Common myeloid progenitor, CD34-positive (primary cell): ENCODE measurements around the gene GID8.
A peak's percentile ranks its signal among the peaks of the same experiment; 100 is the strongest.

ENCODE experiments used
- CTCF ChIA-PET: fragments of 350-600 bp; sonication (Branson Sonifier 250); formaldehyde crosslinking; loops from one replicate; lab custom pipeline; 2021; ENCODE audit warnings: antibody characterized with exemption; lab: Charles Lee
- POLR2A ChIA-PET: fragments of 350-600 bp; sonication (Branson Sonifier 250); formaldehyde crosslinking; loops from one replicate; lab custom pipeline; 2021; ENCODE audit warnings: antibody characterized with exemption; lab: Charles Lee
- DNase-seq, 3 donors: peaks; one replicate each; pipeline versions ENCODE4 v3.0.0 to v3.0.0-alpha.2; 2013
- H3K27ac ChIP-seq, 2 experiments: 1 replicate in 1 of 2; 2 replicates in 1 of 2; pipeline ENCODE4 v1.7.0; 2013; ENCODE audit warnings: inconsistent platforms in 2 of 2, low read length in 2 of 2, mild to moderate bottlenecking in 2 of 2, low read depth in 1 of 2, moderate library complexity in 1 of 2; ENCODE audit not compliant: severe bottlenecking in 2 of 2, insufficient read depth in 1 of 2, poor library complexity in 1 of 2
- H3K27me3 ChIP-seq, 5 experiments: replicated peaks in 2 of 5; 1 replicate in 3 of 5; 2 replicates in 2 of 5; pipeline versions ENCODE4 v1.6.1 to v1.7.0; 2013; ENCODE audit warnings: low read length in 4 of 5, mild to moderate bottlenecking in 2 of 5, moderate library complexity in 2 of 5, inconsistent platforms in 1 of 5; ENCODE audit not compliant: insufficient read depth in 5 of 5, control insufficient read depth in 4 of 5
- H3K36me3 ChIP-seq, 4 experiments: 1 replicate in 2 of 4; 2 replicates in 2 of 4; pipeline versions ENCODE4 v1.6.1 to v1.7.0; 2013; ENCODE audit warnings: low read length in 3 of 4, control low read depth in 1 of 4, mild to moderate bottlenecking in 1 of 4; ENCODE audit not compliant: control insufficient read depth in 4 of 4, insufficient read depth in 4 of 4
- H3K4me1 ChIP-seq, 4 experiments: 1 replicate in 3 of 4; 2 replicates in 1 of 4; pipeline versions ENCODE4 v1.6.1 to v1.7.1; 2013; ENCODE audit warnings: low read length in 3 of 4, mild to moderate bottlenecking in 3 of 4, control low read depth in 1 of 4, inconsistent platforms in 1 of 4, moderate library complexity in 1 of 4; ENCODE audit not compliant: control insufficient read depth in 4 of 4, insufficient read depth in 4 of 4; ENCODE audit errors: control extremely low read depth in 1 of 4
- H3K4me3 ChIP-seq, 7 experiments: 1 replicate in 4 of 7; 2 replicates in 3 of 7; pipeline versions ENCODE4 v1.5.1 to v1.7.0; 2013; ENCODE audit warnings: mild to moderate bottlenecking in 7 of 7, low read length in 6 of 7, moderate library complexity in 6 of 7, inconsistent platforms in 2 of 7, low read depth in 2 of 7, control low read depth in 1 of 7; ENCODE audit not compliant: insufficient read depth in 4 of 7, control insufficient read depth in 1 of 7; ENCODE audit errors: extremely low read depth in 1 of 7
- H3K9me3 ChIP-seq, 5 experiments: 1 replicate in 4 of 5; 2 replicates in 1 of 5; pipeline versions ENCODE4 v1.6.1 to v1.7.1; 2013; ENCODE audit warnings: low read length in 4 of 5, mild to moderate bottlenecking in 2 of 5, inconsistent platforms in 1 of 5, low read depth in 1 of 5, moderate library complexity in 1 of 5; ENCODE audit not compliant: control insufficient read depth in 4 of 5, insufficient read depth in 2 of 5; ENCODE audit errors: control extremely low read depth in 1 of 5
- WGBS: methylation state at CpG from one replicate; pipeline ENCODE4 v1.1.5; 2013; ENCODE audit not compliant: insufficient coverage; 5-methylcytosine and 5-hydroxymethylcytosine counted together

GID8 gene

GRCh38 chr20:62928246-62928939 is 9.6 kb upstream of the GID8 start:
- Histone ChIP-seq H3K36me3 (peaks cover 0 to 20% (median 2%) of the 10 kb centered on the region in 4 experiments), H3K4me1 (peaks cover 20 to 65% (median 51%) of the 10 kb centered on the region in 4 experiments), H3K4me3 (peak overlapping the region in 6 of 7 experiments; percentile 70 to 97 (median 84)), H3K27ac (peak overlapping the region; percentile 70 to 83), H3K9me3 (no peaks in the 10 kb centered on the region), H3K27me3 (no peaks in the 10 kb centered on the region)
- peak in 1 of 3 donors; percentile 19 for DNase-seq
- ChIA-PET POLR2A (interaction anchor here (1.5 kb wide), 1 partner anchor 10 kb away, joined by 6 read pairs; no protein-coding TSS in a partner anchor), CTCF (interaction anchor here (1.0 to 5.4 kb wide), 7 partner anchors 9 to 28 kb away, joined by 3 to 41 read pairs (median 10); partner anchors contain the start of gene GID8)
- 2% methylated on average over 12 of the region's 14 CpGs for WGBS

GRCh38 chr20:62929051-62929538 is 8.9 kb upstream of the GID8 start:
- peak overlapping the region; percentile 62 to 97 (median 79) for H3K4me3 ChIP-seq
- peaks cover 0 to 27% (median 4%) of the 10 kb centered on the region in 4 experiments for H3K36me3 ChIP-seq
- peak; percentile 42 to 54 (median 43) for DNase-seq
- ChIA-PET POLR2A (interaction anchor here (1.5 kb wide), 1 partner anchor 10 kb away, joined by 6 read pairs; no protein-coding TSS in a partner anchor), CTCF (interaction anchor here (1.3 to 5.4 kb wide), 3 partner anchors 14 to 28 kb away, joined by 4 to 41 read pairs (median 18); no protein-coding TSS in a partner anchor)
- WGBS = under 1% methylated on average over 37 of the region's 44 CpGs
- H3K9me3 ChIP-seq = no peaks in the 10 kb centered on the region
- H3K27ac ChIP-seq = peak overlapping the region; percentile 70 to 83
- H3K27me3 ChIP-seq = no peaks in the 10 kb centered on the region
- H3K4me1 ChIP-seq = peaks cover 19 to 58% (median 47%) of the 10 kb centered on the region in 4 experiments

- peaks cover 0 to 41% (median 6%) of the 10 kb centered on the region in 4 experiments for H3K36me3 ChIP-seq
- no peaks in the 10 kb centered on the region for H3K9me3 ChIP-seq
- H3K4me3 ChIP-seq = no peak overlapping the region
- no peaks in the 10 kb centered on the region for H3K27me3 ChIP-seq
- no peak overlapping the region for H3K27ac ChIP-seq
- ChIA-PET POLR2A (no interaction called here), CTCF (no interaction called here)
- WGBS = 90% methylated on average over 2 of the region's 9 CpGs
- no peak for DNase-seq
- peaks cover 8 to 55% (median 45%) of the 10 kb centered on the region in 4 experiments for H3K4me1 ChIP-seq
Observed at GRCh38 chr20:62931464-62931863, 6.5 kb upstream of the GID8 start.

GRCh38 chr20:62933966-62934365 is 4.0 kb upstream of the GID8 start:
- Histone ChIP-seq H3K27ac (no peak overlapping the region), H3K4me1 (peaks cover 5 to 46% (median 30%) of the 10 kb centered on the region in 4 experiments), H3K27me3 (no peaks in the 10 kb centered on the region), H3K4me3 (no peak overlapping the region), H3K9me3 (no peaks in the 10 kb centered on the region), H3K36me3 (peaks cover 0 to 41% (median 6%) of the 10 kb centered on the region in 4 experiments)
- no peak for DNase-seq
- CTCF ChIA-PET = interaction anchor here (1.3 to 2.6 kb wide), 9 partner anchors 9 to 39 kb away, joined by 3 to 11 read pairs (median 7); no protein-coding TSS in a partner anchor
- POLR2A ChIA-PET = no interaction called here
- 93% methylated on average over 3 of the region's 3 CpGs for WGBS

GRCh38 chr20:62935204-62935967 is 2.6 kb upstream of the GID8 start:
- no peaks in the 10 kb centered on the region for H3K27me3 ChIP-seq
- peak overlapping the region in 1 of 2 experiments; percentile 2 for H3K27ac ChIP-seq
- POLR2A ChIA-PET = interaction anchor here (0.9 kb wide), 1 partner anchor 11 kb away, joined by 4 read pairs; no protein-coding TSS in a partner anchor
- DNase-seq = peak in 2 of 3 donors; percentile 36 to 55
- 65% methylated on average over 12 of the region's 12 CpGs for WGBS
- CTCF ChIA-PET = interaction anchor here (0.9 to 2.6 kb wide), 15 partner anchors 9 to 35 kb away, joined by 3 to 11 read pairs (median 6); partner anchors contain the start of gene DIDO1
- H3K4me1 ChIP-seq = peaks cover 5 to 45% (median 28%) of the 10 kb centered on the region in 4 experiments
- peak overlapping the region in 1 of 7 experiments; percentile 4 for H3K4me3 ChIP-seq
- peaks cover 0 to 41% (median 6%) of the 10 kb centered on the region in 4 experiments for H3K36me3 ChIP-seq
- no peaks in the 10 kb centered on the region for H3K9me3 ChIP-seq

GRCh38 chr20:62935968-62936585 is 1.9 kb upstream of the GID8 start:
- H3K36me3 ChIP-seq = peaks cover 1 to 46% (median 9%) of the 10 kb centered on the region in 4 experiments

More at GRCh38 chr20:62935968-62936585, 1.9 kb upstream of the GID8 start:
- Histone ChIP-seq H3K9me3 (no peaks in the 10 kb centered on the region), H3K4me3 (peak overlapping the region in 4 of 7 experiments; percentile 85 to 98 (median 90)), H3K27me3 (no peaks in the 10 kb centered on the region), H3K4me1 (peaks cover 5 to 48% (median 27%) of the 10 kb centered on the region in 4 experiments), H3K27ac (peak overlapping the region in 1 of 2 experiments; percentile 2)
- ChIA-PET CTCF (interaction anchor here (0.6 to 2.6 kb wide), 14 partner anchors 8 to 41 kb away, joined by 3 to 11 read pairs (median 7); partner anchors contain the start of genes DIDO1 and SLC17A9), POLR2A (interaction anchor here (0.8 kb wide), 1 partner anchor 23 kb away, joined by 3 read pairs; no protein-coding TSS in a partner anchor)
- DNase-seq = no peak
- WGBS = 98% methylated on average over 21 of the region's 22 CpGs
